ENCODE measurements around the gene TPM3.

GRCh38 chr1:154159554-154159953, 32.3 kb downstream of the TPM3 start:
- TF ChIP-seq POLR2AphosphoS5 (IDR thresholded peaks at IDR 0.05) = no peak
- no peak for TF ChIP-seq CTCF (IDR thresholded peaks at IDR 0.05 in 8 of 11, conservative IDR thresholded peaks at IDR 0.05 in 3 of 11)
